NCI-H2029 treated with DMSO at 0.1 percent for 48 hours (cell line): Measurements from ENCODE around the gene POLR2H.

Source experiments
- DNase-seq: peaks from one replicate; lab custom pipeline; 2025; lab: John Stamatoyannopoulos, UW

POLR2H gene

DNA sequence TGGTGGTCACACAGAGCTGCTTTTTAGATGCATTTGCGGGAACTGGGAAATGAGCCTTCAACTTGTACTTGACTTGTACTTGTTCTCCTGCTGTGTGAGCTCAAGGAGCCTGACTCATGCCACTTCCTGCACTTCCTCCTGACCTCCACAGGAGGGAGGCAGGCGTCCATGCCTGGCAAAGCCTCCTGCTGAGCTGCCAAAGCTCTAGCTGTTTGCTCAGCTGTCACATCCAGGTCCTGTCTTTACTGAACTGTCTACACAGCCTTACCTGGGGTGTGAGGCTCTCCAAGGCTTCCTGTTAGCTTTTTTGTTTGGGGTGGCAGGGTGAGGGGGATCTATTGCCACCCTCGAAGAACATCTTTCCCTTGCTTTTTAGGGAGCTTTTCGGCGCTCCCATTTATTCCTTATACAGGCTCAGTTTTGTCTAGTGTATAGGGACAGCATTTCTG is 10.1 kb downstream of the POLR2H start:
- peak; percentile 83 for DNase-seq

DNA sequence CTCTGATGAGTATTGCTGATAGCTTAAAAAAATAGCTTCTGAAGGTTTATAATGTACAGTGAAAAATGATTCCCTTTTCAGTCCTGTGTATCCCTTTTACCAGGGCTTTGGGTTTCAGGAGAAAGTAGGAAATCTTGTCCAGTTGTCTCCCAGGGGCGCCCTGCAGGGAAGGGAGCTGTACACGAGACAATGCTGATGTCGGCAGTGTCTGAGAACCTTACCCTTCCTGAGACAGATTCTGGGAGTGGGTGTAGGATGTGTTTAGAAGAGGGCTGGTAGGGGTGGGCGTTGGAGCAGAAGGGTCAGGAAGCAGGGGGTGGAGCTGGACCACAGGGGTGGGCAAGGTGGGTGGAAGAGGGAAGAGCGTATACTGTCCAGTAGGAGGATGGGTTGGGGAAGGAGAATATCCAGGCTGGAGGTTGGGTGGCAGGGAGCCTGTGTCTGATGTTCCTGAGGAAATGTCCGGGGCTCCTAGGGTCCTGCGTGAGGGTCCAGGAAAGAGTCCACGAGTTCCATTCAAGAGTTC is 10.8 kb downstream of the POLR2H start:
- DNase-seq, result no peak

DNA sequence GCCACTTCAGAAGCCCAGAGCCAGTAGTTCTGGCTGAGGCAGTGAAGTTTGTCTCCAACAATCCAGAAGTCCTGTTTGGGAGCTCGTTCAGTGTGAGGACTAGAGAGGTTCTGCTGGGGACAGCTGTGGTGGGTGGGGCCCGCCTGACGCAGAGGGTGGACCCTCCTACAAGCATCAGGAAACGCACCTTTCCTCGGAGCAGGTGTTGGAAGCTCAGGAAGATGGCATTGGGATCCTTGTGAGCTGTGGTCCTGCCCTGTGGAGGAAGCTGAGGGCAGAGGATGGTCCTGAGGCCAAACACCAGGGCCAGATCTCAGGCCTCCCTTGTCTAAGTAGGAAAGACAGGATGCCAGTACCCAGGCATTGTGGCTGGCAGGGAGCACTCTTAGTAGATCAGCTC is 11.4 kb downstream of the POLR2H start:
- no peak for DNase-seq

DNA sequence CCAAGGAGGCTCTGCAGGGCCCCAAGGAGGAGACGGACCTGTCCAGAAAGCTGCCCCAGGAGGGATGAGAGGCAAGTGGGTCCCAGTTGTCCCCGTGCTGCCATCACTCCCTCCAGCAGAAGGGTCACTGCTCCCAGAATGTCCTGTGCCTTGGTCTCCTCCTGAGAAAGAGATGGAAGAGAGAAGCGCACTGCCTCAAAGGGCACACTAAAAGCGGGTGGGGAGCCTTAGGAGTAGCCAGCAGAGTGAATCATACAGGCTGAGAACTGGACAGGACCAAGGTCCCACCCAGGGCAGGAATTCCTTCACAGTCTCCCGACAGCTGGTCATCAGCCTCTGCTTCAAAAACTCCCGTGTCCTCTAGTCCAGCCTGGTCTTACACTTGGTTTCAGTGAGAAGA is 11.9 kb downstream of the POLR2H start:
- DNase-seq, result no peak

DNA sequence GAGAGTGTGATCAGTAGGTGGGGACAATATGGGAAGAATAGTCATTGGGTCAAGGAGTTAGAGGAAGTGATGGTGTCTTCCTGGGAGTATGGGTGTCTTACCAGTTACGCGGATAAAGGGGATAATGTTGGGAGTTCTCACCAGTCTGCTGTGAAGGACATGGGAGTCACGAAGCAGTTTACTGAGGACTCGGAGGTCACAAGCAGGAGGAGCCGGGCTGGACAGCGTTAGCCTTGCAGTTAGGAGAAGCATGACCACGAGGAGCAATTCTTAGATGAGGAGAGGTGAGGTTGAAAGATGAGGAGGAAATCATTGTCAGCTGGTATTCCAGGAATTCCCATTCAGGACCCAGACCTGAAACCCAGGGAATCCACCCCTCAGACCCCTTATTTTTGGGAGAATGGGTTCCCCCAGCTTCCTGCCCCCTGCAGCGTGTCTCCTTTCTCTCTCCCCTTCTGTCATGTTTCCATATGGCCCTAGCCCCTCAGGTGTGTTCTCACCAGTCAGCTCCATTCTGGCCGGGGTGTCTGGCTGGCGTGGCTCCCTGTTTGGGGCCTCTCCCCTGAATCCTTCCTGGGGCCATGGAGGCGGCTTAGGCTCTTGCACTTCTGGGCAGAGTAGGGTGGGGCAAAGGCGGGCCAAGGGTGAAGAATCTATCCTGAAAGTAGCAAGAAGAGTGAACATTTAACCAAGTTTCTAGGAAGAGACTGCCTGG is 14.4 kb downstream of the POLR2H start:
- DNase-seq, result no peak

DNA sequence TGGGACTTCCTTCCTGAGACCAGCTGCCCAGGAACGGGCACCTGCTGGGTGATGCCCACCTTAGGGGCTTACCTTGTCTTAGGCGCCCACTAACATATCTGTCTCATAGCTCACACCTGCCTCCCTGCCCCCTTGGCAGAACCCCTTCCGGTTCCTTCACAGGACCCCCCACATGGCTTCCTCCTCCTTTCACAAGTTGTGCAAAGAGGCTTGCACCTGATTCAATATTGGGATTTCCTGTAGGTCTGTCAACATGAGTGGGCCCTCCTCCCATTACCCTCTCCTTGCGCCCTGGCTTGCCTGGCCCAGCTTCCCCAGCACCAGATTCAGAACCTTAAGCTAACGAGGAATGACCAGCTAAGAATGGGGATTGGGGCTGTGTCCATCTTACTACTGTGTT is 15.9 kb downstream of the POLR2H start:
- no peak for DNase-seq

DNA sequence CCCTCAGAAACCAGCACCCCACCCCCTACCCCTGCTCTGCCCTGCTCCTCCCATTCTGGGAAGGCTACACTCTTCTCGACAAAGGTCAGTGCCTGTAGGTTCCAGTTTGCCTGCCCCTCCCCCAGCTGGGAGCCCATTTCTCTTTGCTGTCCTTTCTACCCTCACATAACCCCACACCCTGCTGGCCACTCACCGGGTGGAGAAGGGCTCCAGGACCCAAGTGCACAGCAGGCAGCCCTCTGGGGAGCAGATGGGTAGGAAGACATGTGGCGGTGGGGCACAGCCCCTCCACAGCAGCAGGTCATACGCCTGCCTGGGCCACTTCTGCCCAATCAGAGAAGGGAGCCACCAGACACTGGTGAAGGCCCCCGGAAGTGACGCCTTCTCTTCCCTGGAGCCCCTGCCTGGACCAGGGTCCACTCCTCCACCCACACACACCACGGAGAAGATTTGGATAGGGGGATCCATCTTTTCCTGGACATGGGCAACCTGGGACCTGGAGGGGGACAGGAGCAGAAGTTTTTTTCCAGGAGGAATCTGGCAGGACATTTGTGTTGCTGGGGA is 16.5 kb downstream of the POLR2H start, which contains the start of gene THPO:
Gene THPO, minus strand, starts transcription at position 326 of the 564 bp plus-strand sequence. CDS start 1,948 bp downstream, outside the sequence.
- no peak for DNase-seq

DNA sequence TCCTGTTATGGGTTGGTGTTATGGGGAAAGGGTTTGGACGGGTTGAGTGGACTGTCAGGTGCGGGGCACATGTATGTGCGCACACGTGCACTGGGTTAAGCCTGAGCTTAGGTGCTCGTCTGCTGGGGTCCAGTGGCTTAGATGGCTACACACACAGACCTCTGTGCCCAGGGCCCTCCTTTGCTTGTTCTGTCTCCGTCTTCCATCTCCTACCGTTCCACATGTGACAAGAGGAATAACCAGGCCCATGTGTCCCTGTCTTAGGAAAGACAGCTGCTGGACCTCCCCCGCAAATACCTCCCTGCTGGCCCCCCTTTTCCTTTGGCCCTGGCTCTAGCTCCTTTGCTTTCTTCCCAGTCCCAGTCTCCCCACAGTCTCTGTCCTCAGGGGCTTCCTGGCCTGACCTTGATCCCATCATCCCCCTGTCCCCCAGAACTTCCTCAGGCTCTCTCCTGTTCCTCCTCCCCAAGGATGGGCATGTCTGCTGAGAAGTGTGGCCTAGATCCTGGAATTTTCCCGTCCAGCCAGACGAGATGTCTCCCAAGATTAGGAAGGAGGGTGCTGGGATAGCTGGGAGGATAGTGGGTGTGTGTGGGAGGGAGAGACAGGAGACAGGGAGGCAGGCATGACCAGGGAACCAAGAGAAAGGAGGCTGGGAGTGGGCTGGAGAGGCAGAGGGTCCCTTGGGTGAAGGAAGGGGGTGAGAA is 17.3 kb downstream of the POLR2H start:
- DNase-seq, result no peak

DNA sequence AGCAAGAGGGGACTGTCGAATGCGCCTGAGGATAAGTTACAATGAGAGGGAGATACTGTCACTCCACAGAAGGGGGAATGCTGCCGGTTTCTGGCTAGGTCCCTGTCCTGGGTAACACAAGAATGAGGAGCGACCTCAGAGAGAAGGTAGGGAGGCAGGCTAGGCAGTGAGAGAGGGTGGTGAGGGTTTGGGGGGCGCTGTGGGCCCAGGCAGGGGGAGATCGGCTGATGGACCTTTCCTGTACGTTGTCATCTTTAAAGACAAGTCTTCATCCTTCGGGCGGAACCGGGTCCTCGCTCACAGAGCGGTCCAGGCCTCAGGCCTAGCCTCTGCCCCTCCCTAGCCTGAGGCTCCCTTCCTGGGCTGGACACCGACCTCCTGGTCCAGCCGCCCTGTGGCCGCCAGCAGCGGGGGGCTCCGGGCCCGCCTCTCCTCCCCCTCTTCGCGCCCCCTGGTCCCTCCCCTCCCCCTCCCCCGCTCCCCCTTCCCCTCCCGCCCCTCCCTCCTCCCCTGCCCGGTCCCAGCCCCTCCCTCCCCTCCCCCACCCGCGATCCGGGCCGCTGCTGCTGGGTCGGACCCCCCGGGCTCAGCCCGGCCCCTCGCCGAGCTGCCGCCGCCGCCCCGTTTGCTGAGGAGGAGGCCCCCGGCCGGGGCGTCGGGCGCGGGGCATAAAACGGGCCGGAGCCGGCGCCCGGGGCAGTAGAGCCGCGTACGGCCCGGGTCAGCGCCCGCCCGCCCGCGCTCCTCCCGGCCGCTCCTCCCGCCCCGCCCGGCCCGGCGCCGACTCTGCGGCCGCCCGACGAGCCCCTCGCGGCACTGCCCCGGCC is 18.1 kb downstream of the POLR2H start, which contains the start of gene CHRD:
Gene CHRD, plus strand, starts transcription at position 697 of the 827 bp plus-strand sequence. CDS start 265 bp downstream, outside the sequence.
- DNase-seq, result no peak

DNA sequence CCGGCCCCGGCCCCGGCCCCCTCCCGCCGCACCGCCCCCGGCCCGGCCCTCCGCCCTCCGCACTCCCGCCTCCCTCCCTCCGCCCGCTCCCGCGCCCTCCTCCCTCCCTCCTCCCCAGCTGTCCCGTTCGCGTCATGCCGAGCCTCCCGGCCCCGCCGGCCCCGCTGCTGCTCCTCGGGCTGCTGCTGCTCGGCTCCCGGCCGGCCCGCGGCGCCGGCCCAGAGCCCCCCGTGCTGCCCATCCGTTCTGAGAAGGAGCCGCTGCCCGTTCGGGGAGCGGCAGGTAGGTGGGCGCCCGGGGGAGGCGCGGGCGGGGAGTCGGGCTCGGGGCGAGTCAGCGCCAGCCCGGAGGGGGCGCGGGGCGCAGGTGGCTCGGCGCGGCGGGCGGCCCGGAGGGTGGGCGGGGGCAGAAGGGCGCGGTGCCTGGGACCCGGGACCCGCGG is 18.7 kb downstream of the POLR2H start:
- no peak for DNase-seq

DNA sequence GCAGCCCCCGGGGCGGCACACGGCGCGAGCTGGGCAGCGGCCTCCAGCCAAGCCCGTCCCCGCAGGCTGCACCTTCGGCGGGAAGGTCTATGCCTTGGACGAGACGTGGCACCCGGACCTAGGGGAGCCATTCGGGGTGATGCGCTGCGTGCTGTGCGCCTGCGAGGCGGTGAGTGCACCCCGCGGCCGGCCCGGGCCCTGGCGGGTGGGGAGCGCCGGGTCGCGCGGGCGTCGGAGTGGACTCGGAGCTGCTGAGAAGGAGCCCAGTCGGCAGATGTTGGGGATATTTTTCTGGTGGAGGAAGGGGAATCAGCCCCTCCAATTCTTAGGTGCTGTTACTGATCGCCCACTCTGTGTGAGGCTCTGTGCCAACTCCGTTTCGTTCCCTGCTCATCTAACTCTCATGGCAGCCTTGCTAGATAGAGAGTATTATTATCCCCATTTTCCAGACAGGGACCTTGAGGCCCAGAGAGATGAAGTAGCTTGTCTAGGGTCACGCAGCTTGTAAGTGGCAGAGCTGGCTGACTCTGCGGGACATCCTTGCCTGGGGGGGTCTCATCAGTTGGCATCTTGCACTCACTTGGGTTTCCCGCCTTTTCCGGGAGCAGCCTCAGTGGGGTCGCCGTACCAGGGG is 19.2 kb downstream of the POLR2H start:
- DNase-seq, result no peak

DNA sequence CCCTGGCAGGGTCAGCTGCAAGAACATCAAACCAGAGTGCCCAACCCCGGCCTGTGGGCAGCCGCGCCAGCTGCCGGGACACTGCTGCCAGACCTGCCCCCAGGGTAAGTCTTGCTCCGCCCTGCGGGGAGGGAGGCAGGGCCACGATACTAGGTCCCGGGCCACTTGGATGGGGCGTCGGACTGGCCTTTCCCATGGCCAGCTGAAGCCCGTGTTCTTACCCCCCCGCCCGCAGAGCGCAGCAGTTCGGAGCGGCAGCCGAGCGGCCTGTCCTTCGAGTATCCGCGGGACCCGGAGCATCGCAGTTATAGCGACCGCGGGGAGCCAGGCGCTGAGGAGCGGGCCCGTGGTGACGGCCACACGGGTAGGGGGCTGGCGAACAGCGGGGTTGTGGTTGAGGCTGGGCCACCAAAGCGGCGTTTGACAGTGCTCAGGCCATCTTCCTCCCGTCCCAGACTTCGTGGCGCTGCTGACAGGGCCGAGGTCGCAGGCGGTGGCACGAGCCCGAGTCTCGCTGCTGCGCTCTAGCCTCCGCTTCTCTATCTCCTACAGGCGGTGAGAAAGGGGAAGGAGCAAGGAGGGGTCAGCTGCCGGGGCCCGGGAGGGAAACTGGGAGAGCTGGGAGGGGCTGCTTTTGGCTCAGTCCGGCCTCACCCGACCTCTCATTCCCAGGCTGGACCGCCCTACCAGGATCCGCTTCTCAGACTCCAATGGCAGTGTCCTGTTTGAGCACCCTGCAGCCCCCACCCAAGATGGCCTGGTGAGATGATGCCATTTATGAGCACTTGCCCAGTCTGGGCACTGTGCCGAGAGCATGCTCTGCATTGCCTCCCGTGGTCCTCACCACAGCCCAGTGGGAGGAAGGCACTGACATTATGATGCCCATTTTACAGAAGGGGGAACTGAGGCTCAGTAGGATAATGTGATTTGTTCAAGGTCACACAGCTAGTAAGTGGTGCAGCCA is 20.0 kb downstream of the POLR2H start:
- DNase-seq, result no peak

DNA sequence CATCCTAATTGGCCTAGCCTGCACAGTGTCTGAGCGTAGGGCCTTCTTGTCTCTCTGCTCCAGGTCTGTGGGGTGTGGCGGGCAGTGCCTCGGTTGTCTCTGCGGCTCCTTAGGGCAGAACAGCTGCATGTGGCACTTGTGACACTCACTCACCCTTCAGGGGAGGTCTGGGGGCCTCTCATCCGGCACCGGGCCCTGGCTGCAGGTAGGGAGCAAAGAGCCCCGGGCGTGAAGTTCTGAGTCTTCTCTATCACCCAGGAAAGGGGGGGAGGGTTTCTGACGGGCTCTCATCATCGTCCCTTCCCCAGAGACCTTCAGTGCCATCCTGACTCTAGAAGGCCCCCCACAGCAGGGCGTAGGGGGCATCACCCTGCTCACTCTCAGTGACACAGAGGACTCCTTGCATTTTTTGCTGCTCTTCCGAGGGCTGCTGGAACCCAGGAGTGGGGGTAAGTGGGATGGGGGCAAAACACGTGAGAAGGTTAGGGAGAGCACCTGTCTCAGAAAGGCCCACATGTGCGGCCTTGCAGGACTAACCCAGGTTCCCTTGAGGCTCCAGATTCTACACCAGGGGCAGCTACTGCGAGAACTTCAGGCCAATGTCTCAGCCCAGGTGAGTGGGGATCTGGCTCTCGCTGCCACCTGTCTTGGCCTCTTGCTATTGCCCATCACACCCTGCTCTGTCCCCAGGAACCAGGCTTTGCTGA is 21.0 kb downstream of the POLR2H start:
- no peak for DNase-seq

DNA sequence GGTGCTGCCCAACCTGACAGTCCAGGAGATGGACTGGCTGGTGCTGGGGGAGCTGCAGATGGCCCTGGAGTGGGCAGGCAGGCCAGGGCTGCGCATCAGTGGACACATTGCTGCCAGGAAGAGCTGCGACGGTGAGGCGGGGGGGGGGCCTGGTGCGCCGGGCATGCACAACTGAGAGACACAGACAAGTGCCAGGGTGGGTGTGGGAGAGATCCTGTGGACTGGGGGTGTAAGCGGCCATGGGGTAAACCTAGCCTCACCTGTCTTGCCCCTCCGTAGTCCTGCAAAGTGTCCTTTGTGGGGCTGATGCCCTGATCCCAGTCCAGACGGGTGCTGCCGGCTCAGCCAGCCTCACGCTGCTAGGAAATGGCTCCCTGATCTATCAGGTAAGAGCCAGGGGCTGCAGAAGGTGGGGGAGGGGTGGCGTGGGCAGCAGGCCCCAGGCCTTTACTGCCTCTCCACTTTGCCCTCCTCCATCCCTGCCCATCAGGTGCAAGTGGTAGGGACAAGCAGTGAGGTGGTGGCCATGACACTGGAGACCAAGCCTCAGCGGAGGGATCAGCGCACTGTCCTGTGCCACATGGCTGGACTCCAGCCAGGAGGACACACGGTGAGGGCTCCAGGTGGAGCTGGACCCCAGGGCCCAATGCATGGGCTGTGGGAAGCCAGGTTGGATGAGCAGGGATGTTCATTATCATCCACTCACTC is 21.7 kb downstream of the POLR2H start:
- DNase-seq, result no peak

DNA sequence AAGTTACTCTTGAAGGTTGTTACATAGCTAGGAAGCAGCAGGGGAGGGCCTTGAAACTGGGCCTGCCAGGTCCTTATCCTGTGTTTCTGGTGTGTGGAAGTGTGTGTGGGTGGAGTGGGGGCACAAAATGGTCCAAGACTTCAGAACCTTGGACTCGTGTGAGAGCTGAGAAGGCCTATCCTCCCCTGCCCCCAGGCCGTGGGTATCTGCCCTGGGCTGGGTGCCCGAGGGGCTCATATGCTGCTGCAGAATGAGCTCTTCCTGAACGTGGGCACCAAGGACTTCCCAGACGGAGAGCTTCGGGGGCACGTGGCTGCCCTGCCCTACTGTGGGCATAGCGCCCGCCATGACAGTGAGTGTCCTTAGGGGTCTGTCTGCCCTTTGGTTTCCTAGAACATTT is 22.8 kb downstream of the POLR2H start:
- DNase-seq, result no peak

DNA sequence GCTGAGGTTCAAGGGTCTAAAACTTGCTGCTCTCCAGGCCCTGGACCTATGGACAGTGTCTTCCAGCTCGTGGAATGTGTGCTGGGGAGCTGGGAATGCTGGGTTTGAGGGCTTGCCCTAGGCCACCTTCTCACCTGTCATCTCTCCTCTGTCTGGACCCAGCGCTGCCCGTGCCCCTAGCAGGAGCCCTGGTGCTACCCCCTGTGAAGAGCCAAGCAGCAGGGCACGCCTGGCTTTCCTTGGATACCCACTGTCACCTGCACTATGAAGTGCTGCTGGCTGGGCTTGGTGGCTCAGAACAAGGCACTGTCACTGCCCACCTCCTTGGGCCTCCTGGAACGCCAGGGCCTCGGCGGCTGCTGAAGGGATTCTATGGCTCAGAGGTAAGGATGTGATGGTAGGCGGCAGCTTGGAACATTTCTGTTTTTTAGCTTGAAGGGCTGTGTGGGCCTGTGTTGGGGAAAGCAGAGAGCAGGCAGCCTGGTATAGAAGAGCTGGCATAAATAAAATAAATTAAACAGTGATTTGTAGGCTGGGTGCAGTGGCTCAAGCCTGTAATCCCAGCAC is 23.4 kb downstream of the POLR2H start:
- DNase-seq, result no peak

DNA sequence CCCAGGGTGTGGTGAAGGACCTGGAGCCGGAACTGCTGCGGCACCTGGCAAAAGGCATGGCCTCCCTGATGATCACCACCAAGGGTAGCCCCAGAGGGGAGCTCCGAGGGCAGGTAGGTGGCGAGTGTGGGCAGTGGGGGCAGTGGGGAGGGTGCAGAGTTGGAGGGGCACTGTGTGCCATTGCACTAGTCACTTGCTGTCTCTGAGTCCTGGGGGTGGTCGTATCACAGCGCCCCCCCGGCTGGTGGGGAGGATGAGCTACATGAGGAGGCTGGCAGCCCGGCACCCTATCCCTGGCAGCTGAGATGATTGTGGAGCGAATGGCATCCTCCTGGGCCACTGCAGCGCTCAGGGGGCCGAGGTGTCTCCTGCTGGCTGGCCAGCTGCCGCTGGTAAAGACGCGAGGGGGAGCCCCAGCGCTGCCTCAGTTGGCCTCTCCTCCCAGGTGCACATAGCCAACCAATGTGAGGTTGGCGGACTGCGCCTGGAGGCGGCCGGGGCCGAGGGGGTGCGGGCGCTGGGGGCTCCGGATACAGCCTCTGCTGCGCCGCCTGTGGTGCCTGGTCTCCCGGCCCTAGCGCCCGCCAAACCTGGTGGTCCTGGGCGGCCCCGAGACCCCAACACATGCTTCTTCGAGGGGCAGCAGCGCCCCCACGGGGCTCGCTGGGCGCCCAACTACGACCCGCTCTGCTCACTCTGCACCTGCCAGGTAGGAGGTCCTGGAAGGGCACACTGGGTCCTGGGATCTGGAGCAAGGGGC is 24.7 kb downstream of the POLR2H start:
- no peak for DNase-seq
